Type B pancreatic cell (in vitro differentiated cells): ENCODE results near the gene PLA2G12B. TPM values are rescaled to one million over a fixed set of nuclear protein-coding genes. Genes with fewer than 3 reads are reported as not detected.
"Not testable (repeated sequence)": the region's sequence is repeated elsewhere in the genome, so short reads cannot be mapped to it uniquely, and the experiment has no call there.

ENCODE experiments used
- DNase-seq: peaks from one replicate; pipeline ENCODE4 v3.0.0; 2021; ENCODE audit warnings: mixed read lengths; ENCODE audit not compliant: unreplicated experiment; ENCODE audit errors: extremely low spot score
- H3K27ac Mint-ChIP-seq: 2 replicates; pipeline ENCODE4 v1.8.0; 2021; ENCODE audit warnings: mild to moderate bottlenecking, mixed read lengths
- H3K27me3 Mint-ChIP-seq: 2 replicates; pipeline ENCODE4 v1.8.0; 2021; ENCODE audit warnings: mixed read lengths
- H3K36me3 Mint-ChIP-seq: 2 replicates; pipeline ENCODE4 v1.8.0; 2021; ENCODE audit warnings: mixed read lengths
- H3K4me1 Mint-ChIP-seq: one replicate; pipeline ENCODE4 v1.8.0; 2021; ENCODE audit warnings: mixed read lengths; ENCODE audit not compliant: unreplicated experiment
- H3K4me3 Mint-ChIP-seq: 2 replicates; pipeline ENCODE4 v1.8.0; 2021; ENCODE audit warnings: mild to moderate bottlenecking, mixed read lengths
- H3K9me3 Mint-ChIP-seq: 2 replicates; pipeline ENCODE4 v1.8.0; 2021; ENCODE audit warnings: mixed read lengths
- total RNA-seq: library from RNA; stranded (reverse); gene quantifications from 2 replicates; pipeline ENCODE4 v1.2.1, GENCODE V29; 2021; ENCODE audit warnings: low replicate concordance
- TF ChIP-seq, protein P1 (sequence below): fragments of 200-600 bp; sonication (generic); conservative IDR thresholded peaks from 2 replicates; pipeline ENCODE4 v1.5.0; 2021; ENCODE audit warnings: antibody characterized with exemption, mild to moderate bottlenecking

PLA2G12B gene
- total RNA-seq, 1 donor from 2014 or later = 1.2 TPM

DNA sequence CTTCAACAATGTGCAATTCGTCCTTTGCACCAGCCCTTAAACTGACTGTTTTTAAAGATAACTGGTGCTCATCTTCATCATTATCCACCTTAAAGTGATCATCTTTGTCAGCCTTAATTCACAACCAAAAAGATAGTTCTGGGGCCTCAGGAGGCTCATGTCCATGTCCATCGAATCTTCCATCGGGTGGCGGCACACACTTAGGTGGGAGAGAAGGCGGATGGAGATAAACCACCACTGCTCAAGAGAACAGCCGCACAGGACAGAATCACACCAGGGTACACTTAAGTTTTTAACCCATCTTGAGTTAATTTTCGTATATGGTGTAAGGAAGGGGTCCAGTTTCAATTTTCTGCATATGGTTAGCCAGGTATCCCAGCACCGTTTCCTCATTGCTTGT, 36.3 kb downstream of the PLA2G12B start:
- H3K4me3 Mint-ChIP-seq = no peak overlapping the region
- no peaks in the 10 kb centered on the region for H3K4me1 Mint-ChIP-seq
- no peaks in the 10 kb centered on the region for H3K36me3 Mint-ChIP-seq
- no peak for DNase-seq
- H3K9me3 Mint-ChIP-seq = peaks cover 12% of the 10 kb centered on the region
- H3K27ac Mint-ChIP-seq = no peak overlapping the region
- no peaks in the 10 kb centered on the region for H3K27me3 Mint-ChIP-seq
- TF ChIP-seq, protein P1, sequence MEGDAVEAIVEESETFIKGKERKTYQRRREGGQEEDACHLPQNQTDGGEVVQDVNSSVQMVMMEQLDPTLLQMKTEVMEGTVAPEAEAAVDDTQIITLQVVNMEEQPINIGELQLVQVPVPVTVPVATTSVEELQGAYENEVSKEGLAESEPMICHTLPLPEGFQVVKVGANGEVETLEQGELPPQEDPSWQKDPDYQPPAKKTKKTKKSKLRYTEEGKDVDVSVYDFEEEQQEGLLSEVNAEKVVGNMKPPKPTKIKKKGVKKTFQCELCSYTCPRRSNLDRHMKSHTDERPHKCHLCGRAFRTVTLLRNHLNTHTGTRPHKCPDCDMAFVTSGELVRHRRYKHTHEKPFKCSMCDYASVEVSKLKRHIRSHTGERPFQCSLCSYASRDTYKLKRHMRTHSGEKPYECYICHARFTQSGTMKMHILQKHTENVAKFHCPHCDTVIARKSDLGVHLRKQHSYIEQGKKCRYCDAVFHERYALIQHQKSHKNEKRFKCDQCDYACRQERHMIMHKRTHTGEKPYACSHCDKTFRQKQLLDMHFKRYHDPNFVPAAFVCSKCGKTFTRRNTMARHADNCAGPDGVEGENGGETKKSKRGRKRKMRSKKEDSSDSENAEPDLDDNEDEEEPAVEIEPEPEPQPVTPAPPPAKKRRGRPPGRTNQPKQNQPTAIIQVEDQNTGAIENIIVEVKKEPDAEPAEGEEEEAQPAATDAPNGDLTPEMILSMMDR = no peak

DNA sequence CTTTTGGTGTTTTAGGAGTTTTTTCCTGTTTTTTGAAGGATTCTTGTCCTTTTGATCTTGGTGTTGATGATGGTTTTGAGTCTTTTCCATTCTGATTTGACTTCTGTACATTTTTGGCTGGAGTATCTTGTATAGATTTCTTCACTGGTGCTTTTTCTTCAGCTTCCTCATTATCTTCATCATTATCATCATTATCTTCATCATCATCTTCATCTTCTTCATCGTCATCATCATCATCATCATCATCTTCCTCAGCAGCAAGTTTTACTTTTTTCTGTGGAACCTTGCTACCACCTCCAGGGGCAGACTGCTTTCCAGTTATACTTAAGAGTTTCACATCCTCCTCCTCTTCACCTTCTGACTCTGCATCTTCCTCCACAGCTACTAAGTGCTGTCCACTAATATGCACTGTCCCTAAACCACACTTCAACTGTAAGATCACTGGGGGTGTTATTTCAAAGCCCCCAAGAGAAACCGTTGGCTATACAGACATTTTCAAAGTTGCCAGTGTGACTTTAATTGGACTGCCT, 36.7 kb downstream of the PLA2G12B start:
- H3K27me3 Mint-ChIP-seq, H3K4me3 Mint-ChIP-seq, H3K27ac Mint-ChIP-seq, H3K36me3 Mint-ChIP-seq, H3K4me1 Mint-ChIP-seq, DNase-seq: not testable (repeated sequence)
- H3K9me3 Mint-ChIP-seq = peaks cover 12% of the 10 kb centered on the region

DNA sequence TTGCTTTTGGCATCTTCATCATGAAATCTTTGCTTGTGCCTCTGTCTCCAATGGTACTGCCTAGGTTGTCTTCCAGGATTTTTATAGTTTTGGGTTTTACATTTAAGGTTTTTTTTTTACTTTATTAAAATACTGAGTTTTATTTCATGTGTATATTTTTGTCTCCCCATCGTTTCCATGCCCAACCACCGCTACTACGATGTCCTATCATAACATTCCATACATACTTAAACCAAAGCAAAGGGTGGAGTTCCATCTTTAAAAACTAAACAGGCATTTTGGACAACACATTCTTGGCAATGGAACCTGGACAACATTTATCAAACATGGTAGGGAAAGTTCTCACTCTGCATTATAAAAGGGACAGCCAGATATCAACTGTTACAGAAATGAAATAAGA, 37.4 kb downstream of the PLA2G12B start:
- not testable (repeated sequence) for H3K36me3 Mint-ChIP-seq, H3K9me3 Mint-ChIP-seq, H3K27me3 Mint-ChIP-seq, DNase-seq, H3K4me3 Mint-ChIP-seq, H3K27ac Mint-ChIP-seq, H3K4me1 Mint-ChIP-seq

DNA sequence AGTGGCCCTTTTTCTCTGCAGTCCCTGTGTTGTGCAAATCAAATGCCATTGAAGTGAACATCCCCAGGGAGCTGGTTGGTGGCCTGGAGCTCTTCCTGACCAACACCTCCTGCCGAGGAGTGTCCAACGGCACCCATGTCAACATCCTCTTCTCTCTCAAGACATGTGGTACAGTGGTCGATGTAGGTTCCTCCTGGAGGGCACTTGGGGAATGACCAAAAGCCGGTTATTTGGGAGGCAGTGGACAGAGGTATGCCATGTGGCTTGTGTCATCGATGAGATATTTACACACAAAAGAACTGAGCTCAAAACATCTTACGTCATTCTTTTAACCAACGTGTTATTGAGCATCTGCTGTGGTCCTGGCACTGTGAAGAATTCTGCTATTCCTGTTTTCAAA, 41.3 kb downstream of the PLA2G12B start:
- Mint-ChIP-seq H3K27ac (no peak overlapping the region), H3K9me3 (no peaks in the 10 kb centered on the region), H3K4me3 (no peak overlapping the region), H3K4me1 (no peaks in the 10 kb centered on the region), H3K36me3 (no peaks in the 10 kb centered on the region), H3K27me3 (no peaks in the 10 kb centered on the region)
- TF ChIP-seq, protein P1 = peak; percentile 18
- no peak for DNase-seq

DNA sequence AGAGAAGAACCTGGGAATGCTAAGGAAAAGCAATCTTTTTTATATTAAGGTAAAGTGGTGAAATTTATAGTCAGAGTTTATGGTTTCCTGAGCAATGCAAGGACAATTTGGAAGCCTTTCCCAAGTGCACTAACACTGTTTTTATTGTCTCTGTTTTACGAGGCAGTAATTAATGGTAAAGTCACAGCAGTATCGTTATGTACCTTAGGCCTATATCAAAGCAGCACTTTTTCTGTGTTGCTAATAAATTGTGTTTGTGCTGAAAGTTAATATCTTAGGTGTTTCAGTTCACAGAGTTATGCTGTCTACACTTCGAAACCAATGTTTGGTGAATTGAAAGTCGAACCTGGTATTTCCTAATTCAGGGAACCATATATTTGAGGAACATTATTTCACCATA, 41.9 kb downstream of the PLA2G12B start:
- no peaks in the 10 kb centered on the region for H3K9me3 Mint-ChIP-seq
- TF ChIP-seq, protein P1 = no peak
- no peak overlapping the region for H3K4me3 Mint-ChIP-seq
- no peak overlapping the region for H3K27ac Mint-ChIP-seq
- no peak for DNase-seq
- H3K27me3 Mint-ChIP-seq = no peaks in the 10 kb centered on the region
- H3K4me1 Mint-ChIP-seq = no peaks in the 10 kb centered on the region
- H3K36me3 Mint-ChIP-seq = no peaks in the 10 kb centered on the region

DNA sequence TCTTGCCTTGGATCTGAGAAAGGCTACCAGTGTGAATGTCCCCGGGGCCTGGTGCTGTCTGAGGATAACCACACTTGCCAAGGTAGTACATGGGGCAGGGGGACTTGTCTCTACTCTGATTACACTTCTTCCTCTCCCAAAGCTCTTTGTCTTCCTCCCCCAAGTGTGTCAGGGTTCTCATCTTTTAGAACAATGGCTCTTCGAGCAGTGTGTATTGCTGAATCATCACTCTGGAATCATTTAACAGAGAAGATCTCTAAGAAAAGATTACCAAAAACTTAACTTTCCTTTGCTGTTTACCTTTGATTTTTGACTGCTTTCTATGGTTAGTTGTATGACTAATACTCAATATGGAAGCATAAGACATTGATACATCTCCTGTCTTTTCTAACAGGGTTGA, 42.8 kb downstream of the PLA2G12B start:
- Mint-ChIP-seq H3K27ac (no peak overlapping the region), H3K9me3 (no peaks in the 10 kb centered on the region), H3K4me1 (no peaks in the 10 kb centered on the region), H3K27me3 (no peaks in the 10 kb centered on the region), H3K4me3 (no peak overlapping the region), H3K36me3 (no peaks in the 10 kb centered on the region)
- no peak for DNase-seq
- TF ChIP-seq, protein P1 = no peak

DNA sequence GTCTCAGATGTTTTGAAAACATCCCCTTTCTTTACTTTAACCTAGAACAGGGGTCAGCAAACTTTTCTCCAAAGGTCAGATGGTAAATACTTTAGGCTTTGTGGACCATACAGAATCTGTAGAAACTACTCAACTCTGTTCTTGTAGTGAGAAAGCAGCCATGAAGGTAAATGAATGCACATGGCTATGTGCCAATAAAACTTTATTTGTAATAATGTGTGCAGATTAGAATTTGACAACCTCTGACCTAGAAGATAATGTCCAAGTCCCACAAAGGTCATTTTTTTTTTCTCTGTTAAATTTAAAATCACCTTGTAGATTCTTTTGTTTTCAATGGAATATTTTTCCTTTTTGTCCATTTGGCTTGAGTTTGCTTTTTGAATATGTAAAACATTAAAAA, 43.9 kb downstream of the PLA2G12B start:
- no peaks in the 10 kb centered on the region for H3K36me3 Mint-ChIP-seq
- no peaks in the 10 kb centered on the region for H3K27me3 Mint-ChIP-seq
- no peaks in the 10 kb centered on the region for H3K4me1 Mint-ChIP-seq
- TF ChIP-seq, protein P1 = no peak
- H3K27ac Mint-ChIP-seq = no peak overlapping the region
- DNase-seq = no peak
- no peaks in the 10 kb centered on the region for H3K9me3 Mint-ChIP-seq
- H3K4me3 Mint-ChIP-seq = no peak overlapping the region
